GM10248 (cell line): ENCODE data around the gene USP20.

ENCODE experiments used
- CTCF ChIA-PET: fragments of 300-600 bp; sonication (Branson Sonifier 250); formaldehyde crosslinking; extraction: SDS; loops from one replicate; lab custom pipeline; 2021; ENCODE audit warnings: antibody characterized with exemption; lab: Yijun Ruan, JAX
- POLR2A ChIA-PET: fragments of 350-650 bp; sonication (Branson Sonifier 250); formaldehyde crosslinking; extraction: SDS; loops from one replicate; lab custom pipeline; 2020; ENCODE audit warnings: antibody characterized with exemption; lab: Yijun Ruan, JAX
- DNase-seq: peaks from one replicate; pipeline ENCODE4 v3.0.0; 2012; ENCODE audit errors: extremely low spot score
- CTCF ChIP-seq: IDR thresholded peaks from 2 replicates; pipeline ENCODE4 v1.5.1; 2012; ENCODE audit warnings: mild to moderate bottlenecking, low read depth; ENCODE audit errors: extremely low read depth, missing control alignments, control extremely low read depth

The USP20 gene

GRCh38 chr9:129916707-129917106 lies 81.4 kb downstream of the USP20 start:
- ChIA-PET POLR2A (no interaction called here), CTCF (interaction anchor here (1.0 to 2.2 kb wide), 5 partner anchors 9 to 50 kb away, joined by 3 to 5 read pairs (median 3); no protein-coding TSS in a partner anchor)
- TF ChIP-seq CTCF: no peak
- no peak for DNase-seq

- CTCF ChIA-PET: interaction anchor here (1.2 to 1.6 kb wide), 3 partner anchors 8 to 32 kb away, joined by 3 to 4 read pairs (median 3); no protein-coding TSS in a partner anchor
- TF ChIP-seq CTCF: no peak
- DNase-seq: no peak
- POLR2A ChIA-PET: no interaction called here
These were observed 83.2 kb downstream of the USP20 start for GRCh38 chr9:129918296-129918950.

- CTCF ChIA-PET: interaction anchor here (1.2 to 1.6 kb wide), 4 partner anchors 9 to 33 kb away, joined by 3 to 4 read pairs (median 3); no protein-coding TSS in a partner anchor
These were observed 84.0 kb downstream of the USP20 start for GRCh38 chr9:129919277-129919676.

GRCh38 chr9:129919841-129920240 lies 84.6 kb downstream of the USP20 start:
- no peak for DNase-seq
- CTCF ChIA-PET: interaction anchor here (1.0 to 1.6 kb wide), 3 partner anchors 10 to 16 kb away, joined by 3 to 4 read pairs (median 3); no protein-coding TSS in a partner anchor
- POLR2A ChIA-PET: no interaction called here
- TF ChIP-seq CTCF: no peak

More at GRCh38 chr9:129919277-129919676, 84.0 kb downstream of the USP20 start:
- POLR2A ChIA-PET: no interaction called here
- TF ChIP-seq CTCF: no peak
- DNase-seq: no peak

GRCh38 chr9:129921905-129922304 lies 86.6 kb downstream of the USP20 start:
- ChIA-PET POLR2A (no interaction called here), CTCF (interaction anchor here (1.0 kb wide), 1 partner anchor 37 kb away, joined by 3 read pairs; no protein-coding TSS in a partner anchor)
- no peak for DNase-seq
- TF ChIP-seq CTCF: no peak

- ChIA-PET CTCF (interaction anchor here (1.5 to 1.6 kb wide), 2 partner anchors 9 to 19 kb away, joined by 5 to 7 read pairs; no protein-coding TSS in a partner anchor), POLR2A (interaction anchor here (0.8 kb wide), 1 partner anchor 20 kb away, joined by 3 read pairs; no protein-coding TSS in a partner anchor)
- DNase-seq: no peak
- TF ChIP-seq CTCF: no peak
These were observed 88.3 kb downstream of the USP20 start for GRCh38 chr9:129923589-129923988.
